Keratinocyte (primary cell): Measurements from ENCODE around the gene PHOSPHO1. TPM values are rescaled to one million over a fixed set of nuclear protein-coding genes. Genes with fewer than 3 reads are reported as not detected.

Experiments used
- DNase-seq: peaks from one replicate; pipeline ENCODE4 v3.0.0-alpha.2; 2011; ENCODE audit warnings: low read depth, missing footprints, low spot score
- FAIRE-seq: peaks from 2 replicates; lab custom pipeline; 2011; peaks lifted over from hg19 to GRCh38; lab: Jason Lieb, UNC
- H2AFZ ChIP-seq: 2 replicates; pipeline ENCODE4 v1.6.0; 2012; ENCODE audit warnings: low read length, control low read depth, inconsistent platforms; ENCODE audit not compliant: control insufficient read depth
- H3K27ac ChIP-seq: 2 replicates; pipeline ENCODE4 v1.5.1; 2011; ENCODE audit warnings: low read length; ENCODE audit not compliant: control insufficient read depth, insufficient read depth
- H3K27me3 ChIP-seq: 3 replicates; pipeline ENCODE4 v1.6.0; 2011; ENCODE audit warnings: low read length; ENCODE audit not compliant: control insufficient read depth, insufficient read depth; ENCODE audit errors: extremely low read depth
- H3K36me3 ChIP-seq, 2 experiments: 2 replicates in 1 of 2; 3 replicates in 1 of 2; pipeline ENCODE4 v1.5.1; 2011; ENCODE audit warnings: low read length in 2 of 2, mild to moderate bottlenecking in 1 of 2; ENCODE audit not compliant: control insufficient read depth in 2 of 2, insufficient read depth in 2 of 2; ENCODE audit errors: extremely low read depth in 1 of 2
- H3K4me1 ChIP-seq: 3 replicates; pipeline ENCODE4 v1.5.1; 2011; ENCODE audit warnings: low read length; ENCODE audit not compliant: control insufficient read depth, insufficient read depth; ENCODE audit errors: extremely low read depth
- H3K4me2 ChIP-seq: 3 replicates; pipeline ENCODE4 v1.6.0; 2011; ENCODE audit warnings: low read depth, low read length; ENCODE audit not compliant: control insufficient read depth, insufficient read depth; ENCODE audit errors: extremely low read depth
- H3K4me3 ChIP-seq, 3 experiments: fragments of 200-600 bp in 1 of 3; sonication (generic) in 1 of 3; 2 replicates in 2 of 3; 3 replicates in 1 of 3; pipeline ENCODE4 v1.5.1; 2011 to 2016; ENCODE audit warnings: low read length in 3 of 3, mild to moderate bottlenecking in 3 of 3, control low read depth in 2 of 3, inconsistent platforms in 1 of 3, low read depth in 1 of 3, mixed read lengths in 1 of 3, mixed run types in 1 of 3, moderate library complexity in 1 of 3; ENCODE audit not compliant: control insufficient read depth in 2 of 3, insufficient read depth in 2 of 3; ENCODE audit errors: extremely low read depth in 1 of 3
- H3K79me2 ChIP-seq: 2 replicates; pipeline ENCODE4 v1.6.0; 2012; ENCODE audit warnings: low read length; ENCODE audit not compliant: control insufficient read depth, insufficient read depth
- H3K9ac ChIP-seq: 3 replicates; pipeline ENCODE4 v1.6.0; 2011; ENCODE audit warnings: low read length; ENCODE audit not compliant: control insufficient read depth, insufficient read depth; ENCODE audit errors: extremely low read depth
- H3K9me1 ChIP-seq: 3 replicates; pipeline ENCODE4 v1.6.0; 2011; ENCODE audit warnings: low read length; ENCODE audit not compliant: control insufficient read depth, insufficient read depth; ENCODE audit errors: extremely low read depth
- H3K9me3 ChIP-seq: 2 replicates; pipeline ENCODE4 v1.5.1; 2012; ENCODE audit warnings: low read depth, low read length; ENCODE audit not compliant: control insufficient read depth
- H4K20me1 ChIP-seq: 3 replicates; pipeline ENCODE4 v1.6.0; 2011; ENCODE audit warnings: low read length; ENCODE audit not compliant: control insufficient read depth, insufficient read depth; ENCODE audit errors: extremely low read depth
- EZH2 ChIP-seq: IDR thresholded peaks from one replicate; pipeline ENCODE4 v1.6.1; 2012; ENCODE audit warnings: inconsistent platforms, mild to moderate bottlenecking, low read length, moderate library complexity
- dilution Hi-C: fragments of 300-500 bp; cut with MboI; formaldehyde crosslinking; loops from one replicate; pipeline ENCODE4 v1.7.0; 2020; ENCODE audit warnings: low sequenced_read_pairs; ENCODE audit not compliant: extremely low pct_ligation_motif_present
- polyA plus RNA-seq, 5 experiments: library from polyadenylated mRNA; depleted of rRNA in 3 of 5; stranded (reverse) in 3 of 5; stranded (forward) in 1 of 5; unstranded in 1 of 5; fragments of >200 nt; gene quantifications; 1 replicate in 1 of 5; 2 replicates in 3 of 5; 3 replicates in 1 of 5; pipeline versions ENCODE4 v1.2.1 to v1.2.3, GENCODE V29; 2011 to 2012; ENCODE audit warnings: missing spikeins in 2 of 5, low read depth in 1 of 5, low replicate concordance in 1 of 5
- TF ChIP-seq, protein P1 (sequence below), 3 experiments: IDR thresholded peaks in 1 of 3; conservative IDR thresholded peaks in 1 of 3; optimal IDR thresholded peaks in 1 of 3; 2 replicates in 2 of 3; 3 replicates in 1 of 3; pipeline versions ENCODE3 to v1.5.1; 2011; ENCODE audit warnings: low read length in 3 of 3, mild to moderate bottlenecking in 3 of 3, moderate library complexity in 2 of 3, control low read depth in 1 of 3, inconsistent platforms in 1 of 3; ENCODE audit not compliant: insufficient read depth in 2 of 3; ENCODE audit errors: extremely low read depth in 1 of 3

Gene PHOSPHO1
- polyA plus RNA-seq, 1 donor (not counting 4 experiments of a cell fraction or from before 2014, with no cell fraction given), result 0.04 TPM

DNA sequence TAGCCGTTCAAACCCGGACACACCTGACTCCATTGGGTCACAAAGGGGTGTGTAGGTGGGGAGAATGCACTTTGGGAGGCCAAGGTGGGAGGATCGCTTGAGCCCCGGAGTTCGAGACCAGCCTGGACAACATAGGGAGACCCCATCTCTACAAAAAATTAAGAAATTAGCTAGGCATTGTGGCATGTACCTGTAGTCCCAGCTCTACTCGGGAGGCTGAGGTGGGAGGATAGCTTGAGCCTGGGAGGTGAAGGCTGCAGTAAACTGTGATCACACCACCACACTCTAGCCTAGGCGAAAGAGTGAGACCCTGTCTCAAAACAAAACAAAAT is 942 bp upstream of the PHOSPHO1 start:
- Histone ChIP-seq H4K20me1 (no peaks in the 10 kb centered on the region), H3K27ac (no peak overlapping the region), H3K36me3 (no peaks in the 10 kb centered on the region), H3K4me1 (peaks cover 3% of the 10 kb centered on the region), H3K79me2 (no peaks in the 10 kb centered on the region), H3K27me3 (peaks cover 38% of the 10 kb centered on the region), H2AFZ (no peak overlapping the region), H3K9me1 (no peaks in the 10 kb centered on the region), H3K9me3 (no peaks in the 10 kb centered on the region), H3K9ac (no peak overlapping the region), H3K4me2 (no peak overlapping the region), H3K4me3 (no peak overlapping the region)
- DNase-seq (no peak), FAIRE-seq (no peak)
- dilution Hi-C loops, result loop anchor here (10.0 kb wide), 1 partner anchor 63 kb away; no protein-coding TSS in a partner anchor
- TF ChIP-seq, protein P1, sequence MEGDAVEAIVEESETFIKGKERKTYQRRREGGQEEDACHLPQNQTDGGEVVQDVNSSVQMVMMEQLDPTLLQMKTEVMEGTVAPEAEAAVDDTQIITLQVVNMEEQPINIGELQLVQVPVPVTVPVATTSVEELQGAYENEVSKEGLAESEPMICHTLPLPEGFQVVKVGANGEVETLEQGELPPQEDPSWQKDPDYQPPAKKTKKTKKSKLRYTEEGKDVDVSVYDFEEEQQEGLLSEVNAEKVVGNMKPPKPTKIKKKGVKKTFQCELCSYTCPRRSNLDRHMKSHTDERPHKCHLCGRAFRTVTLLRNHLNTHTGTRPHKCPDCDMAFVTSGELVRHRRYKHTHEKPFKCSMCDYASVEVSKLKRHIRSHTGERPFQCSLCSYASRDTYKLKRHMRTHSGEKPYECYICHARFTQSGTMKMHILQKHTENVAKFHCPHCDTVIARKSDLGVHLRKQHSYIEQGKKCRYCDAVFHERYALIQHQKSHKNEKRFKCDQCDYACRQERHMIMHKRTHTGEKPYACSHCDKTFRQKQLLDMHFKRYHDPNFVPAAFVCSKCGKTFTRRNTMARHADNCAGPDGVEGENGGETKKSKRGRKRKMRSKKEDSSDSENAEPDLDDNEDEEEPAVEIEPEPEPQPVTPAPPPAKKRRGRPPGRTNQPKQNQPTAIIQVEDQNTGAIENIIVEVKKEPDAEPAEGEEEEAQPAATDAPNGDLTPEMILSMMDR (optimal IDR thresholded peaks at IDR 0.05 in 1 of 3, IDR thresholded peaks at IDR 0.05 in 1 of 3, conservative IDR thresholded peaks at IDR 0.05 in 1 of 3; ENCODE audit: extremely low read depth in 1 of 3, insufficient read depth in 2 of 3, low read length in 3 of 3), result no peak
- TF ChIP-seq EZH2, result no peak

DNA sequence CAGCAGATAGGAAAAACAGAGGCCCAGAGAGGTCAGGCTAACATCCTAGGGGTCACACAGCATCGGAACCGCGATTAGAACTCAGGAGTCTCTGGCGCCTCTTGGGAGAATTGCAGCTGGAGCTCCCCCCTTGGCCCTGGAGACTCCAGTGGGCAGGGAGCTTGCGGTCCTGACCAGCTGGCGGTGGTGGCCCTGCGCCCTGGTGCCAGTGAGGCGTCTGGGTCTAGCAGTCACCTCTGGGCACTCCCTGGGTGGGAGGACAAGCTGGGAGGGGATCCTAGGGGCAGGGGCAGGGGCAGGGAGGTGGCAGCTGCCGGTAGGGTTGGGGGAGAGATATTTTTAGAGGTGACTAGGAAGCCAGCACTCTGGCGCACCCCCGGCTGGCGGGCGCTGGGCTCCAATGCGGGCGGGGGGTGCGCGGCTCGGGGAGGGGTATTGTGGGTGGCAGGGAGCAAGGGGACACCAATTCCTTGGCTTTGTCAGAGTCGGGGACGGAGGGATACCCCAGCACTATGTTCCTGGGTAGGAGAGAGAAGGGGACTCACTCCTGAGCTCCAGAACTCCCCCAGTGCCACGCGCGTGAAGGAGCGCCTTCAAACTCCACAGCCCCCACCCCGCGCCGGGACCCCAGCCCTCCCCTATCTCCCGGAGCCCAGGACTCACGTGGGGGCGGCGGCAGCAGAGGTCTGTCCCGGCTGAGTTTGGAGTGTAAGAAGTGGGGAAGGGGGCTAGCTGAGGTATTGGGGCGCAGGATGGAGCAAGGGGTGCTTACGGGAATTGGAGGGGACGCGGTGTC is 584 bp downstream of the PHOSPHO1 start:
- Histone ChIP-seq H4K20me1 (no peaks in the 10 kb centered on the region), H3K27me3 (peaks cover 53% of the 10 kb centered on the region), H3K4me3 (peak overlapping the region; percentile 58 to 73 (median 71)), H3K9me3 (no peaks in the 10 kb centered on the region), H2AFZ (peak overlapping the region; percentile 96), H3K9ac (peak overlapping the region; percentile 52), H3K36me3 (no peaks in the 10 kb centered on the region), H3K27ac (no peak overlapping the region), H3K9me1 (no peaks in the 10 kb centered on the region), H3K4me2 (peak overlapping the region; percentile 97), H3K79me2 (no peaks in the 10 kb centered on the region), H3K4me1 (peaks cover 3% of the 10 kb centered on the region)
- DNase-seq, result no peak
- dilution Hi-C loops, result loop anchor here (10.0 kb wide), 1 partner anchor 65 kb away; no protein-coding TSS in a partner anchor
- TF ChIP-seq, protein P1 (optimal IDR thresholded peaks at IDR 0.05 in 1 of 3, IDR thresholded peaks at IDR 0.05 in 1 of 3, conservative IDR thresholded peaks at IDR 0.05 in 1 of 3; ENCODE audit: extremely low read depth in 1 of 3, insufficient read depth in 2 of 3, low read length in 3 of 3), result no peak
- no peak for TF ChIP-seq EZH2
- FAIRE-seq, result no peak
